Stimulated activated CD4-positive, alpha-beta T cell treated with anti-CD3 and anti-CD28 coated beads, Interleukin-1b, Interleukin-23, amount 100 ng/mL, for 4 hours (primary cell): ENCODE results near the gene RPUSD2.

ENCODE experiments used
- DNase-seq, 2 donors: peaks; one replicate each; pipeline ENCODE4 v3.0.0-alpha.2; 2020; ENCODE audit warnings: low read depth in 2 of 2

The RPUSD2 gene

GRCh38 chr15:40623361-40623760, 54.3 kb downstream of the RPUSD2 start:
- no peak for DNase-seq
